Spleen (tissue), 7 donors: ENCODE measurements around the gene PIK3R5.

Experiments
- POLR2A ChIP-seq, 3 donors: fragments of 450-650 bp; IDR thresholded peaks; one replicate each; pipeline ENCODE4 v1.5.1; 2017; ENCODE audit warnings: antibody characterized with exemption in 3 of 3, mild to moderate bottlenecking in 1 of 3
- POLR2AphosphoS5 ChIP-seq, 3 donors: sonication (generic); formaldehyde crosslinking; IDR thresholded peaks; one replicate each; pipeline ENCODE4 v1.5.1; 2017; ENCODE audit warnings: antibody characterized with exemption in 3 of 3
- TF ChIP-seq, protein P1 (sequence below), 11 experiments: fragments of 200-600 bp in 7 of 11; fragments of 450-650 bp in 4 of 11; sonication (generic) in 4 of 11; IDR thresholded peaks in 8 of 11; conservative IDR thresholded peaks in 3 of 11; 1 replicate in 7 of 11; 2 replicates in 4 of 11; pipeline versions ENCODE4 v1.4.0 to v1.8.0; 2016 to 2021; ENCODE audit warnings: antibody characterized with exemption in 11 of 11, inconsistent platforms in 4 of 11, mild to moderate bottlenecking in 1 of 11
- donor health status: DM: no; HTN: no; CAD: no; lungs with moderate emphysema.
- donor health status: DM: no; HTN: no; CAD: no.
- donor health status: DM: no; HTN: no; CAD: no.

DNA sequence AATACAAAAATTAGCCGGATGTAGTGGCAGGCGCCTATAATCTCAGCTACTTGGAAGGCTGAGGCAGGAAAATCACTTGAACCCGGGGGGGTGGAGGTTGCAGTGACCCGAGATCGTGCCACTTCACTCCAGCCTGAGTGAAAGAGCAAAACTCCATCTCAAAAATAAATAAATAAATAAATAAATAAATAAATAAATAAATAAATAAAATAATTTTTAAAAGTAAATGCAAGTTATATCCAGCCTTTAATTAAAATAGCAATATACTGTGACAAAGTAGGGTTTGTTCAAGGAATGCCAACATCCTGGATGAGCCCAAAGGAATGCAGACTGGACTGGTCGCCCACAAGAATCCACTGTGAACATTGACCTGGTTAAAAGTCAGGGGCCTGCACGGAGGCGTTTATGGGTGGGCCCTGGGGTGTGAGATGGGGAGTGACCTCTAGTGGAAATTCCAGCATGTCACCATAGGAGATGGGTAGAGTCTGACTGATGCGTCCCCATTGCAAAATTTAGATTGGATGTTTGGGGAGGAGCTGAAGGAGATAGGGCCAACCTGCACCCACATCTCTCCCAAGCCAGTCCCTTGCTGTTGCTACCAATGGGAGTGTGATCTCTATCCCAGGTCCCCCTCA is 9.7 kb upstream of the PIK3R5 start:
- TF ChIP-seq, protein P1, sequence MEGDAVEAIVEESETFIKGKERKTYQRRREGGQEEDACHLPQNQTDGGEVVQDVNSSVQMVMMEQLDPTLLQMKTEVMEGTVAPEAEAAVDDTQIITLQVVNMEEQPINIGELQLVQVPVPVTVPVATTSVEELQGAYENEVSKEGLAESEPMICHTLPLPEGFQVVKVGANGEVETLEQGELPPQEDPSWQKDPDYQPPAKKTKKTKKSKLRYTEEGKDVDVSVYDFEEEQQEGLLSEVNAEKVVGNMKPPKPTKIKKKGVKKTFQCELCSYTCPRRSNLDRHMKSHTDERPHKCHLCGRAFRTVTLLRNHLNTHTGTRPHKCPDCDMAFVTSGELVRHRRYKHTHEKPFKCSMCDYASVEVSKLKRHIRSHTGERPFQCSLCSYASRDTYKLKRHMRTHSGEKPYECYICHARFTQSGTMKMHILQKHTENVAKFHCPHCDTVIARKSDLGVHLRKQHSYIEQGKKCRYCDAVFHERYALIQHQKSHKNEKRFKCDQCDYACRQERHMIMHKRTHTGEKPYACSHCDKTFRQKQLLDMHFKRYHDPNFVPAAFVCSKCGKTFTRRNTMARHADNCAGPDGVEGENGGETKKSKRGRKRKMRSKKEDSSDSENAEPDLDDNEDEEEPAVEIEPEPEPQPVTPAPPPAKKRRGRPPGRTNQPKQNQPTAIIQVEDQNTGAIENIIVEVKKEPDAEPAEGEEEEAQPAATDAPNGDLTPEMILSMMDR (IDR thresholded peaks at IDR 0.05 in 8 of 11, conservative IDR thresholded peaks at IDR 0.05 in 3 of 11), result no peak
- TF ChIP-seq POLR2AphosphoS5 (IDR thresholded peaks at IDR 0.05) (no peak), POLR2A (IDR thresholded peaks at IDR 0.05) (no peak)
